ENCODE measurements around the gene UBE3B.

The UBE3B gene

DNA sequence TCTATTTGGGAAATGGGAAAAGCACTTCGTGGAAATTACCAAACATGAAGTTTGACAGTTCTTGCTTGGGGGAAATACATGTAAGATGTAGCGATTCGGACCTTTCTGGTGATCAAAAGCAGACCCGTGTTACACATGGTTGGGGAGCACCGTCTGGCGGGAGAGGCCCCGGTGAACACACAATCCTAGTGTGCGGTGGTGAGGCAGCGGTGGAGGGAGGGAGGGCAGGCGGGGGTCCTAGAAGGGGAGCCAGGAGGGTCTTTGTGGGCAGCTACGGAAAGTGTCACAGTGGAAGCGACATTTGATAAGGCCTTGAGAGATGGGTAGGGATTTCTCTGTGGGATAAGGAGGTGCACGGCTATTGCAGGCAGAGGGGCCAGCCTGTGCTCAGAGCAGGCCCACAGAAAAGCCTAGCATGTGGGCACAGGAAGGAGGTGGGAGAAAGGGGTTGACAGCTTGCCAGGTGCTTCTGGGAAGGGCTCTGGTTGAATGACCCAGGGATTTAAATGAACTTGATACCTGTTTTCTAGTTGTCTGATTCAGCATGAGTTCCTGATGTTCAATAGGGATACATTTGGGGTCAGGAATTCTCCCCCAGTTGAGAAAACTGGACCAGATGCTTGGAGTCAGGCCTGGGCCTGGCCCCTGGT, 103.4 kb downstream of the UBE3B start:
- Histone ChIP-seq H3K4me1 (ENCODE audit: insufficient read depth, insufficient read length) (peaks cover 6% of the 10 kb centered on the region), H3K27me3 (ENCODE audit: insufficient read depth, insufficient read length) (no peaks in the 10 kb centered on the region), H3K9ac (ENCODE audit: insufficient read length, low read depth) (no peak overlapping the region), H3K9me3 (ENCODE audit: insufficient read depth, low read length) (no peaks in the 10 kb centered on the region), H3K4me3 (ENCODE audit: insufficient read length, low read depth) (no peak overlapping the region), H3K36me3 (ENCODE audit: insufficient read depth, insufficient read length, low read length) (peaks cover 67% of the 10 kb centered on the region)
- DNase-seq (ENCODE audit: low read depth, low spot score) = no peak
- TF ChIP-seq YY1 (IDR thresholded peaks at IDR 0.05; ENCODE audit: insufficient read depth, insufficient read length) (no peak), SUZ12 (IDR thresholded peaks at IDR 0.05; ENCODE audit: extremely low read depth, insufficient read depth, insufficient read length) (no peak), ZNF274 (IDR thresholded peaks at IDR 0.05; ENCODE audit: low read depth, low read length) (no peak)

DNA sequence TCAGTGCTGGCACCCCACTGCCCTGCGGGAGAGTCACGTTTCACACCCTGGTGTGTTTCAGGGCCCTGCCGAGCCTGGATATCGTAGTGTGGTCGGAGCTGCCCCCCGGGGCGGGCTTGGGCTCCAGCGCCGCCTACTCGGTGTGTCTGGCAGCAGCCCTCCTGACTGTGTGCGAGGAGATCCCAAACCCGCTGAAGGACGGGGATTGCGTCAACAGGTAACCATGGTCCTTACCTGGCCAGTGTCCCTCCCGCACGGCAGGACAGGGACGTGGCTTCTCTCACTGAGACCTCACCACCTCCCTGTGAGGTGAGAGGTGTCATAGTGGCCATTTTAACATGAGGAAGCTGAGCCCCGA, 103.9 kb downstream of the UBE3B start:
- no peaks in the 10 kb centered on the region for H3K9me3 ChIP-seq (ENCODE audit: insufficient read depth, low read length)
- no peak overlapping the region for H3K4me3 ChIP-seq (ENCODE audit: insufficient read length, low read depth)
- peaks cover 66% of the 10 kb centered on the region for H3K36me3 ChIP-seq (ENCODE audit: insufficient read depth, insufficient read length, low read length)
- no peak overlapping the region for H3K9ac ChIP-seq (ENCODE audit: insufficient read length, low read depth)
- H3K27me3 ChIP-seq (ENCODE audit: insufficient read depth, insufficient read length) = no peaks in the 10 kb centered on the region
- peaks cover 6% of the 10 kb centered on the region for H3K4me1 ChIP-seq (ENCODE audit: insufficient read depth, insufficient read length)
- TF ChIP-seq ZNF274 (IDR thresholded peaks at IDR 0.05; ENCODE audit: low read depth, low read length) (no peak), YY1 (IDR thresholded peaks at IDR 0.05; ENCODE audit: insufficient read depth, insufficient read length) (no peak), SUZ12 (IDR thresholded peaks at IDR 0.05; ENCODE audit: extremely low read depth, insufficient read depth, insufficient read length) (no peak)
- DNase-seq (ENCODE audit: low read depth, low spot score) = no peak

DNA sequence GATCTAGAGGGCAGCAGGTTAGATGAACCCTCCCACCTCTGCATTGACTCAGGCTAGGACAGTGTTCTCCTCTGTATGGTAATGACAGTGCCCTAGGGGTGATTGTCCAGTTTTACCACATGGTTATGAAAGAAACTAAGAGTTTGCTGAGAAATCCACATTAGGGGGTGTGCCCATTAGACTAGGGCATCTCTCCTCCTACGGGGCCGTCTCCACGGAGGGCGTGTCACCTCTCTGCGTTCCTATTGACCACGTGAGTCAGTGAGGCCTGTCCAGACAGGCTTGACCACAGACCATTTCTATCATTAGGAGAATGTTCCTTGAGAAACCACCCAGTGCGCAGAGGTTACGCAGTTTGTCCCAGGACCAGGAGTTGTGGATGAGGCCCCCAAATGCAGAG, 104.4 kb downstream of the UBE3B start:
- Histone ChIP-seq H3K4me1 (ENCODE audit: insufficient read depth, insufficient read length) (peaks cover 6% of the 10 kb centered on the region), H3K4me3 (ENCODE audit: insufficient read length, low read depth) (no peak overlapping the region), H3K9me3 (ENCODE audit: insufficient read depth, low read length) (no peaks in the 10 kb centered on the region), H3K36me3 (ENCODE audit: insufficient read depth, insufficient read length, low read length) (peaks cover 69% of the 10 kb centered on the region), H3K27me3 (ENCODE audit: insufficient read depth, insufficient read length) (no peaks in the 10 kb centered on the region), H3K9ac (ENCODE audit: insufficient read length, low read depth) (no peak overlapping the region)
- TF ChIP-seq SUZ12 (IDR thresholded peaks at IDR 0.05; ENCODE audit: extremely low read depth, insufficient read depth, insufficient read length) (no peak), YY1 (IDR thresholded peaks at IDR 0.05; ENCODE audit: insufficient read depth, insufficient read length) (no peak), ZNF274 (IDR thresholded peaks at IDR 0.05; ENCODE audit: low read depth, low read length) (no peak)
- DNase-seq (ENCODE audit: low read depth, low spot score) = no peak

DNA sequence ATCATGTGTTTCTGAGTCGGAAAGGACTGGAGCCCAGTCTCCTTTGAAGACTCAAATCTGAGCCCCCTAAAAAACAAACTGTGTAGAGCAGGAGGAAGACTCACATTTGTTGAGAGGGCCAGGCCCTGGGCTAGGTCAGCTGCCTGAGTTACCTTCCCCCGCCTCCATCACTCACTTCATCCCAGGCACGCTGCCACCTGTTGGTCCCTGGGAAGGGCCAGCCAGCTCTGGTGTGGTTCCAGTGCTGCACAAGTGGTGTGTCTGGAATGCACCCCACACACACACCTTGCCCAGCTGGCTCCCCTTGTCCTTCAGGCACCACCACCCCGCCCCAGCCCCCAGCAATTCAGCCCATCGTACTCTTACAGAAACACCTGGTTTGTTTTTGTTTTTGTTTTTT, 105.2 kb downstream of the UBE3B start:
- no peak overlapping the region for H3K4me3 ChIP-seq (ENCODE audit: insufficient read length, low read depth)

DNA sequence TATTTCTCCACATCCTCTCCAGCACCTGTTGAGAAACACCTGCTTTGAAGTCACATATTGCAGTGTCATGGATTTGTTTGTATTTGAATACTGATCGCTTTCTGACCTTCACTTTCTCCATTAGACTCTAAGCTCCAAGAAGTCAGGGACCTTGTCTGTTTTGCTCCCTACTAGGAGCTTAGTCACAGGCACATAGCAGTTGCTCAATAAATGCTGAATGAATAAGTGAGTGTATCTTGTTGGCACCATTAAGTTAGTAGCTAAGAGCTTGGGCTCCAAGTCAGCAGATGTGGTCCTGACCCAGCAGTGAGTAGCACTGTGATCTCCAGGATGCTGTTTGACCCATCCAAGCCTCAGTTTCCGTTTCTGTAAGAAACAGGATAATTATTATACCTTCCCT, 106.3 kb downstream of the UBE3B start:
- Histone ChIP-seq H3K4me1 (ENCODE audit: insufficient read depth, insufficient read length) (peaks cover 6% of the 10 kb centered on the region), H3K27me3 (ENCODE audit: insufficient read depth, insufficient read length) (no peaks in the 10 kb centered on the region), H3K9me3 (ENCODE audit: insufficient read depth, low read length) (no peaks in the 10 kb centered on the region), H3K9ac (ENCODE audit: insufficient read length, low read depth) (no peak overlapping the region), H3K4me3 (ENCODE audit: insufficient read length, low read depth) (no peak overlapping the region), H3K36me3 (ENCODE audit: insufficient read depth, insufficient read length, low read length) (peaks cover 68% of the 10 kb centered on the region)
- no peak for DNase-seq (ENCODE audit: low read depth, low spot score)
- no peak for TF ChIP-seq YY1 (IDR thresholded peaks at IDR 0.05; ENCODE audit: insufficient read depth, insufficient read length)
- TF ChIP-seq SUZ12 (IDR thresholded peaks at IDR 0.05; ENCODE audit: extremely low read depth, insufficient read depth, insufficient read length) = no peak
- TF ChIP-seq ZNF274 (IDR thresholded peaks at IDR 0.05; ENCODE audit: low read depth, low read length) = no peak

More for the DNA sequence above, 105.2 kb downstream of the UBE3B start:
- peak; percentile 27 for DNase-seq (ENCODE audit: low read depth, low spot score)
- Histone ChIP-seq H3K9me3 (ENCODE audit: insufficient read depth, low read length) (no peaks in the 10 kb centered on the region), H3K27me3 (ENCODE audit: insufficient read depth, insufficient read length) (no peaks in the 10 kb centered on the region), H3K9ac (ENCODE audit: insufficient read length, low read depth) (no peak overlapping the region), H3K36me3 (ENCODE audit: insufficient read depth, insufficient read length, low read length) (peaks cover 69% of the 10 kb centered on the region), H3K4me1 (ENCODE audit: insufficient read depth, insufficient read length) (peaks cover 6% of the 10 kb centered on the region)
- TF ChIP-seq YY1 (IDR thresholded peaks at IDR 0.05; ENCODE audit: insufficient read depth, insufficient read length) = no peak
- TF ChIP-seq SUZ12 (IDR thresholded peaks at IDR 0.05; ENCODE audit: extremely low read depth, insufficient read depth, insufficient read length) = no peak
- TF ChIP-seq ZNF274 (IDR thresholded peaks at IDR 0.05; ENCODE audit: low read depth, low read length) = no peak

All from NT2/D1 (cell line).